MG63 (cell line): ENCODE results near the gene CHD1. TPM values are rescaled to one million over a fixed set of nuclear protein-coding genes. Genes with fewer than 3 reads are reported as not detected.
"Not testable (repeated sequence)": the region's sequence is repeated elsewhere in the genome, so short reads cannot be mapped to it uniquely, and the experiment has no call there.

Experiments used
- DNase-seq: peaks from one replicate; pipeline ENCODE4 v3.0.0-alpha.2; 2020
- H3K27me3 ChIP-seq: fragments of 250-450 bp; sonication (Bioruptor Pico); 2 replicates; pipeline ENCODE4 v1.5.1; 2020; ENCODE audit warnings: mild to moderate bottlenecking, moderate library complexity
- H3K36me3 ChIP-seq: fragments of 250-450 bp; sonication (Bioruptor Pico); 2 replicates; pipeline ENCODE4 v1.5.1; 2020; ENCODE audit warnings: mild to moderate bottlenecking, moderate library complexity
- H3K4me3 ChIP-seq: fragments of 250-450 bp; sonication (Bioruptor Pico); 2 replicates; pipeline ENCODE4 v1.5.1; 2020; ENCODE audit warnings: mild to moderate bottlenecking, moderate library complexity
- H3K9me3 ChIP-seq: fragments of 250-450 bp; sonication (Bioruptor Pico); 2 replicates; pipeline ENCODE4 v1.5.1; 2020; ENCODE audit warnings: mild to moderate bottlenecking, moderate library complexity
- total RNA-seq: library from RNA; depleted of rRNA; stranded (reverse); fragments of >200 nt; shearing (Covaris generic); gene quantifications from 2 replicates; pipeline ENCODE4 v1.2.3, GENCODE V29; 2014; ENCODE audit warnings: low replicate concordance; rRNA removed

The CHD1 gene
- 27.0 and 43.4 TPM in 2 replicates for total RNA-seq

DNA sequence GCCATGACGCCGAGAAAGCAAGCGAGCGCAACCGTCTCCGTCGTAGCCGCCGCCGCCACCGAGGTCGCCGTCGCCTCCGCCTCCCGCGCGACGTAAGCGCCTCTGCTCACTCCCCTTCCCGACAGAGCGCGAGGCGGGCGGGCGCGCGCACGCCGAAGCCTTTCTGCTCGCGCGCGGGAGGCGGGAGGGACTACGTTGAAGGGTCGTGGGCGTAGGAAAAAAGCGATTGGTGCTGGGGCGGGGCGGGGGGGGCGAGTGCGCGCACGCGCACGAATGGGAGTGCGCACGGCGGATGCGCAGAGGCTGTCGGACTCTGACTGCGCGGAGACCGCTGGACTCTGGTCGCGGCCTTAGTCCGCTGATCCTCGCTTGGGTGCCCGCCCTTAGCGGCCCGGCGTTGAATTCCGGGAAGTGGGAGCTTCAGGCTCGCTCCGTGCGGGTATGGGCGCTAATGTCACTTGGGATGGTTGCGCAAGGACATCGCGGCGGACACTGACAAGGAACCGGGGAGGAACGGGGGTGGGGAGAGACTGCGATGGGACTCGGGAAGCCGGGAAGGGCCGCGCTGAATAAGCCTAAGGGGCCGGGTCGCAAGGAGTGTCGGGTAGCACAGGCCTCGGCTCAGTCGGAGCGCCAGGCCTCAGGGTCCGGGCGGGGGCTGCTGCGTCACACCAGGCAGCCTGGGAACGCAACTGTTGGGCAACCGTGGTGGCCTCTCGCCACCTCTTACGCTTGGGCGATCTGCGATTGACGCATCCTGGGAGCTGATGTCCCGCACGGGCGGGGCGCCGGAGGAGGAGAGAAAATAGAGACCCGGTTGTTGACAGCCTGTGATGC is at the start of gene CHD1:
CHD1 (minus strand) TSS at position 135 of the 837 bp plus-strand sequence. CDS start 2,621 bp downstream, outside the sequence.
- Histone ChIP-seq H3K27me3 (no peaks in the 10 kb centered on the region), H3K4me3 (peak within 1 kb of the TSS; percentile 99), H3K36me3 (peaks cover 37% of the 10 kb centered on the region), H3K9me3 (no peaks in the 10 kb centered on the region)
- peak; percentile 99 for DNase-seq

DNA sequence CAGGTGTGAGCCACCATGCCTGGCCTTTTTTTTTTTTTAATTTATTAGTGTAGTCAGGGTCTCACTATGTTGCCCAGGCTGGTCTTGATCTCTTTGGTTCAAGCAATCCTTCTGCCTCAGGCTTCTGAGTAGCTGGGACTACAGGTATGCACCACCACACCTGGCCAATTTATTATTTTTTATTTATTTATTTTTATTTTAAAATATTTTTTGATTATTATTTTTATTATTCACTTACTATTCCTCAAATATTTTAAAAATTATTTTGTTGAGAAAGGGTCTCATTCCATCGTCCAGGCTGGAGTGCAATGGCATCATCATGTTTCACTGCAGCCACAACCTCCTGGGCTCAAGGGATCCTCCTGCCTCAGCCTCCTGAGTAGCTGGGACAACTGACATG is 49.7 kb upstream of the CHD1 start:
- H3K36me3 ChIP-seq, result no peaks in the 10 kb centered on the region
- H3K9me3 ChIP-seq, result no peaks in the 10 kb centered on the region
- no peak overlapping the region for H3K4me3 ChIP-seq
- H3K27me3 ChIP-seq, result no peaks in the 10 kb centered on the region
- no peak for DNase-seq

DNA sequence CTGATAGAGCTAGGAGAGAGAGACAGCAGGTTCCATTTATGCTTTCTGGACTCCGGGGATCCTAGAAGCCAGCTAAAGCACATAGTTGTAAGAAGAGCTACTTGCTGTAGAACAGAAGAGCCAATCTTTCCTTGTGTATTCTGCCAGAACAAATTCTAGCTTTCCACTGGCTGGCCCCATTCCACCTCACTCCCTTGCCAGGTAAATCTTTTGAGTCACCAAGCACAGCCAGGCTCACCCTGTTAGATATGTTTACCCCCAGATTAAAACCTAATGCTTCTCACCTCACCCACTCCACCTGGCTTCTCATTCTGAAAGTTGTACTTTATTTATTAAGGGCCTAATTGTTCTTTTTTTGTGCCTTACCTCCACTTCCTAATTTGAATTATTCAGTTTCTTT is 48.9 kb upstream of the CHD1 start:
- no peaks in the 10 kb centered on the region for H3K36me3 ChIP-seq
- H3K27me3 ChIP-seq, result no peaks in the 10 kb centered on the region
- no peak for DNase-seq
- H3K9me3 ChIP-seq, result no peaks in the 10 kb centered on the region
- no peak overlapping the region for H3K4me3 ChIP-seq

DNA sequence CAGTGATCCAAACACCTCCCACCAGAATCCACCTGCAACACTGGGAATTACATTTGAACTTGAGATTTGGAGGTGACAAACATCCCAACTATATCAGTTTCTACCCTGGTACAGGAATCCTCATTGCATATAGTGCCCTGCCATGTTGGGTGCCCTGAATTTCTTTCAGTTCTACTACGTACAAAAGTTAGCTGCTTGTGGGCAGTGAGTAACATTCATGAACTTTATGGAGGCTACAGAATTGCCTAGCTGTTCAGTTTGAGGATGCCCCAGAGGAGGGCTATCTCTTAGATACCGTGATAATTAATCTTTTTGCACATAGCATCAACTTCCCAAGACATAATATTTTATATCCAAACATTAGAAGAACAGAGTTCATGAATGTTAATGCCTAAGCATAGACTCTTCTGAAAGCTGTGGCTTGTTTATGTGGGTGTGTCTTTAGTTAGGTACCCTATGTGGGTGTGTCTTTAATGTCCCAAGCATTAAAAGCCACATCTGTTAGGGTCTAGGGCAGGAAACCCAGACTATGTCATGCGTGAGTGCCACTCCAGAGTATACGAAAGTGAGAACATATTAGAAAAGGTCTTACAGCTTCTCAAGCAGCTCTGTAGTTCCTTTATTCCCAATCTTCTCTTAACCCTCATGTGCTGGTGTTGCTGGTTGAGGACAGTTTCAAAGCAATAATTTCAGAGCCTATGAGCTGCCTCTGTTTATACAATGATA is 47.0 kb upstream of the CHD1 start:
- DNase-seq, result no peak
- H3K4me3 ChIP-seq, result no peak overlapping the region
- H3K36me3 ChIP-seq, result no peaks in the 10 kb centered on the region
- no peaks in the 10 kb centered on the region for H3K9me3 ChIP-seq
- no peaks in the 10 kb centered on the region for H3K27me3 ChIP-seq

DNA sequence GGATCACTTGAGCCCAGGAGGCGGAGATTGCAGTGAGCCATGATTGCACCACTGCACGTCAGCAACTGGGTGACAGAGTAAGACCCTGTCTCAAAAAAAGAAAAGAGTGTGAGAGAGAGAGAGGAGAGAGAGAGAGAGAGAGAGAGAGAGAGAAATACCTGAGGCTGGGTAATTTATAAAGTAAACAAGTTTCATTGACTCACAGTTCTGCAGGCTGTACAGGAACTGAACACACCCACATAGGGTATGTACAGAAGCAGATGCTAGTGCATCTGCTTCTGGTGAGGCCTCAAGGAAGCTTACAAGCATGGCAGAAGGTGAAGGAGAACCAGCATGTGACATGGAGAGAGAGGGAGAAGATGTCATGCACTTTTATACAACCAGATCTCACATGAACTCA is 46.4 kb upstream of the CHD1 start:
- no peak for DNase-seq
- no peak overlapping the region for H3K4me3 ChIP-seq
- no peaks in the 10 kb centered on the region for H3K27me3 ChIP-seq
- no peaks in the 10 kb centered on the region for H3K9me3 ChIP-seq
- H3K36me3 ChIP-seq, result no peaks in the 10 kb centered on the region

DNA sequence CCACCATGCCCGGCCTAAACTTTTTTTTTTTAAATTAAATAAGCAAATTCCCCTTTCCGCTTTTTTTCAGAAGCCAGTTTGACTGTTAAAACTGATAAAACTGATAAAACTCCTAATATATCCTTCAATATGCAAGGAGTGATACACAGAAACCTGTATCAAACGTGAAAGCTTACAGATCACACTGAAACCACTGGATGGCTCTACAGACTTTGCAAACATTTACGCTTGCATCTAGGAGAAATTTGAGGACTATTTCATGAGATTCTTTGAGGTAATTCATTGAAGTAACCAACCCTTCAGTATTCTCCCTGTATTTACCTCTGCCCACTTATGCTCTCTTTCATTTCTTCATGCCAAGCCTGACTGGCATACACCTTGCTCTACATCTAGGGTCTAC is 40.6 kb upstream of the CHD1 start:
- Histone ChIP-seq H3K36me3 (no peaks in the 10 kb centered on the region), H3K27me3 (no peaks in the 10 kb centered on the region), H3K9me3 (0 out of 2 replicates have a peak, but pooled peaks cover 5% of the 10 kb centered on the region), H3K4me3 (no peak overlapping the region)
- DNase-seq, result no peak

DNA sequence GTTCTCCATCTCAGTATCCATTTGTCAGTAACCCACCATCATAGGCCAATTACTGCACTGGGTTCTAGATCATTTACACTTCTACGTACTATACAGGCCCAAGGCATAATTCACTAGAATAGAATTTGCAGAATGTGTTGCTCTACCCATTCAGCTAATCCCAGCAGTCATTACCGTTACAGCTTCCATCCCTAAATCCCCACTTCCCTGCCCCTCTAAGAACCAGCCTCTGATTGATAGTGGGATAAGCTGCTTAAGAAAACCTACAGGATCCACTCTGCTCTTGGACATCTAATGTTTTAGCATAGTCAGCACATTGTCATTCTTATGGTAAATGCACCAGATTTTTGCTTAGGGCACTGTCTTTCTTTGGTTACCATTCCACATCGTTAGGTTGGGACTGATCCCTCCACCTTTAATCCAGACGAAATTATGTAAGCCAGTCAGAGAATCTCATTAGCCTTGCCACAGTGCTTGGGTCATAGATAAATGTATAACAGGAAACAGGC is 39.3 kb upstream of the CHD1 start:
- Histone ChIP-seq H3K4me3 (no peak overlapping the region), H3K9me3 (0 out of 2 replicates have a peak, but pooled peaks cover 5% of the 10 kb centered on the region), H3K27me3 (no peaks in the 10 kb centered on the region), H3K36me3 (no peaks in the 10 kb centered on the region)
- DNase-seq, result no peak

DNA sequence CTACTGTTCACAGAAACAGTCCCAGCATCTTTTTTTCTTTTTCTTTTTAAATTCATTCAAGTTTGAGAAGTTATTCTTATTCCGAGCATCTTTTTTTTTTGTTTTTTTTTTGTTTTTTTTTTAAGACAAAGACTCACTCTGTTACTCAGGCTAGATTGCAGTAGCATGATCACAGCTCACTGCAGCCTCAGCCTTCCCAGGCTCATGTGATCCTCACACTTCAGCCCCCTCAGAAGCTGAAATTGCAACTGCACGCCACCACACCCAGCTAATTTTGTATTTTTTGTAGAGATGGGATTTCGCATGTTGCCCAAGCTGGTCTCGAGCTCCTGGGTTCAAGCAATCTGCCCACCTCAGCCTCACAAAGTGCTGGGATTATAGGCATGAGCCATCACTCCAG is 36.4 kb upstream of the CHD1 start:
- 0 out of 2 replicates have a peak, but pooled peaks cover 5% of the 10 kb centered on the region for H3K9me3 ChIP-seq
- no peak for DNase-seq
- H3K36me3 ChIP-seq, result no peaks in the 10 kb centered on the region

DNA sequence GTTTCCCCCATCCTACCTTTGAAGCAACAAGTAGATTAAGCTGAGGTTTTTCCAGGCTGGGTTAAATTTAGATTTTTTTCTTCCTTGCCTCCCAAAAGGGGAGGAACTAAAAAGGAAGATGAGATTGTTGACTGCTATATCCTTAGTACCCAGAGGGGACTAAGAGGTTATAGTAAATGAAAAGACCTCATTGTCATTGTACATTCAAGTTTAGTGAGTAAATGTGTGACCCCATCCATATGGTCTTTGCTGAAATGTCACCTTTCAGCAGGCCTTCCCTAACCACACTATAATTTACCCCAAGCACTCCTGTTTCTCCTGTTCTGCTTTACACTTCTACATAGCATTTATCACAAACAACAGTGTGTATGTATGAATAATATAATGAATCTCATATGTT is 35.8 kb upstream of the CHD1 start:
- H3K9me3 ChIP-seq, result 0 out of 2 replicates have a peak, but pooled peaks cover 5% of the 10 kb centered on the region
- no peak overlapping the region for H3K4me3 ChIP-seq
- no peaks in the 10 kb centered on the region for H3K36me3 ChIP-seq
- DNase-seq, result no peak
- no peaks in the 10 kb centered on the region for H3K27me3 ChIP-seq

More for the DNA sequence above, 36.4 kb upstream of the CHD1 start:
- H3K27me3 ChIP-seq, result no peaks in the 10 kb centered on the region
- H3K4me3 ChIP-seq, result no peak overlapping the region

DNA sequence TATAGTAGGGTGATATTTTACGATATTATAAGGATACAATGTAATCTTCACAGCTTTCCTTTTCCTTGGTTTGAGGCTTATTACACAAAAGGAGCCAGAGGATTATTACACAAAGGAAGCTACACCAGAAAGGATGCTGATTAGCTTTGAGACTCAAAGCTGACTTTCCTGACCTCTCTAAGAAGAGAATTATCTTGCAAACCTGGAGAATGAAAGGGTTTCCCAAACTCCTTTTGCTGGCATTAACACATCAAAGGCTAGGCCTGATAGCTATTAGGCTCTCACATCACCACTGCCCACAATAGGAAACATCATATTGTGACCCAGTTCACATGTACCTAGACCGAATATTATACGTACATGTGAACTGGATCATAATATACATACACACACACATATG is 34.2 kb upstream of the CHD1 start:
- Histone ChIP-seq H3K9me3 (0 out of 2 replicates have a peak, but pooled peaks cover 5% of the 10 kb centered on the region), H3K36me3 (no peaks in the 10 kb centered on the region), H3K4me3 (no peak overlapping the region), H3K27me3 (no peaks in the 10 kb centered on the region)
- no peak for DNase-seq

DNA sequence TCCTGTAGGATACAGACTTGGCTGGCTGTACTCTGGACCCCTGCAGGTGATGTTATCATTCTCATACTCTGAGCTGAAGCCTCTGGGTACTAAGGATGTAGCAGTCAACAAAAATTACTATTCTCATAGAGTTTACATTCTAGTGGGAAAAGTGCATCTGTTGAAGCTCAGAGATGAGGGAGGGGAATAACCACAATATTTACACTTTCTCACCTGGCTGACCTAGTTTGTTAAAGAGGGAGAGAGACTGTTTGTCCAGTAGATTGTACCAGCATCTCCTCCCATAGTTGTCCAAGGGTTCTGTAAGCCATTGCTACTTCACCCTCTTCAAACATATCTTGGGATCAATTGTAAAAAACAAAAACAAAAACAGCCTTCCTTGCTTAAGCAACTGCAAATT is 33.8 kb upstream of the CHD1 start:
- Histone ChIP-seq H3K27me3 (no peaks in the 10 kb centered on the region), H3K36me3 (no peaks in the 10 kb centered on the region), H3K4me3 (no peak overlapping the region), H3K9me3 (0 out of 2 replicates have a peak, but pooled peaks cover 5% of the 10 kb centered on the region)
- DNase-seq, result no peak

DNA sequence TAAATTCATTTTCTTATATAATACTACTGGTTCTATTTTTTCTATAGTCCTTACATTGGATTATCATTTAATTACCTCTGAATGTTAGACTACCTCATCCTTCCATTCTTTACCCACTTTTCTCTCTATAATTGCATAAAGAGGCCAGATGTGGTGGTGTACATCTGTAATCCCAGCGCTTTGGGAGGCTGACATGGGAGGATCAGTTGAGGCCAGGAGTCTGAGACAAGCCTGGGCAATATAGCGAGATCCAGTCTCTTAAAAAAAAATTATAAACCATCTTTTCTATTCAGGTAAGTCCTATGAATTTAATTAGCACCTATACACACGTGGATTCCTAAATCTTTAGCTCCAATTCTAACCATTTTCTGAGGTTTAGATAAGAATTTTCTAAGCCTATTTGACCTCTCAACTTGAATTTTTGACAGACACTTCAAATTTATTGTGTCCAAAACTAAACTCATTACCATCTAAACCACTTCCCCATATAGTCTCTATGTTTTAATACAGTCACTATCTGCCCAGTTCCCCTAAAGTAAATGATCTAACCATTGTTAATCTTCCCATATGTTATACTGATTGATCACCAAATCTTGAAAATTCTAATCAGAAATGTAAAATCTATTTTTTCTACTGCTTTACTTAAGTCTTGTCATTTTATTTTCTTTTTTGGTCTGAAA is 33.0 kb upstream of the CHD1 start:
- DNase-seq, result no peak
- H3K9me3 ChIP-seq, result 0 out of 2 replicates have a peak, but pooled peaks cover 5% of the 10 kb centered on the region
- H3K4me3 ChIP-seq, result no peak overlapping the region
- no peaks in the 10 kb centered on the region for H3K27me3 ChIP-seq
- H3K36me3 ChIP-seq, result no peaks in the 10 kb centered on the region

DNA sequence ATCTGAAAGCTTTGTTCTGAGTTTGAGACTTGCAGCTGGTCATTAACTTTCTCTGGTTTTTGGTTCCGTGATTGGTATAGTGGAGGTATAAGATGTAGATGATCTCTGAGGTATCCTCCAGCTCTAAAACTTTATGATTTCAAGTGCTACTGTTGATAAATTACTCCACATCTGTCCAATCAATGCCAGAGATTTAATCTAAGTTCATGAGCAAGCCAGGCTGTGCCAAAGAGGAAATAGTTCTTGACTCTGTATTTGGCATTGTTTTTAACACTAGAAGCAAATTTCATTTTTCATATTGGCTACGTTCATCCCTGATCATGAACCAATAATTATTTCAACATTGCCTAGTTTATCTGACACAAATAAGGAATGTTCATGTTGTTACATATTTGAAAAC is 28.5 kb upstream of the CHD1 start:
- DNase-seq, result no peak

DNA sequence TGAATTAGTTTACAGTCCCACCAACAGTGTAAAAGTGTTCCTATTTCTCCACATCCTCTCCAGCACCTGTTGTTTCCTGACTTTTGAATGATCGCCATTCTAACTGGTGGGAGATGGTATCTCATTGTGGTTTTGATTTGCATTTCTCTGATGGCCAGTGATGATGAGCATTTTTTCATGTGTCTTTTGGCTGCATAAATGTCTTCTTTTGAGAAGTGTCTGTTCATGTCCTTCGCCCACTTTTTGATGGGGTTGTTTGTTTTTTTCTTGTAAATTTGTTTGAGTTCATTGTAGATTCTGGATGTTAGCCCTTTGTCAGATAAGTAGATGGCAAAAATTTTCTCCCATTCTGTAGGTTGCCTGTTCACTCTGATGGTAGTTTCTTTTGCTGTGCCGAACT is 27.1 kb upstream of the CHD1 start:
- not testable (repeated sequence) for H3K9me3 ChIP-seq, DNase-seq, H3K4me3 ChIP-seq, H3K36me3 ChIP-seq, H3K27me3 ChIP-seq

More for the DNA sequence above, 28.5 kb upstream of the CHD1 start:
- Histone ChIP-seq H3K9me3 (no peaks in the 10 kb centered on the region), H3K4me3 (no peak overlapping the region), H3K27me3 (no peaks in the 10 kb centered on the region), H3K36me3 (no peaks in the 10 kb centered on the region)

DNA sequence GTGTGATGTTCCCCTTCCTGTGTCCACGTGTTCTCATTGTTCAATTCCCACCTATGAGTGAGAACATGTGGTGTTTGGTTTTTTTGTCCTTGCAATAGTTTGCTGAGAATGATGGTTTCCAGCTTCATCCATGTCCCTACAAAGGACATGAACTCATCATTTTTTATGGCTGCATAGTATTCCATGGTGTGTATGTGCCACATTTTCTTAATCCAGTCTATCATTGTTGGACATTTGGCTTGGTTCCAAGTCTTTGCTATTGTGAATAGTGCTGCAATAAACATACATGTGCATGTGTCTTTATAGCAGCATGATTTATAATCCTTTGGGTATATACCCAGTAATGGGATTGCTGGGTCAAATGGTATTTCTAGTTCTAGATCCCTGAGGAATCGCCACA is 26.7 kb upstream of the CHD1 start:
- H3K9me3 ChIP-seq, H3K27me3 ChIP-seq, H3K36me3 ChIP-seq, H3K4me3 ChIP-seq, DNase-seq: not testable (repeated sequence)

DNA sequence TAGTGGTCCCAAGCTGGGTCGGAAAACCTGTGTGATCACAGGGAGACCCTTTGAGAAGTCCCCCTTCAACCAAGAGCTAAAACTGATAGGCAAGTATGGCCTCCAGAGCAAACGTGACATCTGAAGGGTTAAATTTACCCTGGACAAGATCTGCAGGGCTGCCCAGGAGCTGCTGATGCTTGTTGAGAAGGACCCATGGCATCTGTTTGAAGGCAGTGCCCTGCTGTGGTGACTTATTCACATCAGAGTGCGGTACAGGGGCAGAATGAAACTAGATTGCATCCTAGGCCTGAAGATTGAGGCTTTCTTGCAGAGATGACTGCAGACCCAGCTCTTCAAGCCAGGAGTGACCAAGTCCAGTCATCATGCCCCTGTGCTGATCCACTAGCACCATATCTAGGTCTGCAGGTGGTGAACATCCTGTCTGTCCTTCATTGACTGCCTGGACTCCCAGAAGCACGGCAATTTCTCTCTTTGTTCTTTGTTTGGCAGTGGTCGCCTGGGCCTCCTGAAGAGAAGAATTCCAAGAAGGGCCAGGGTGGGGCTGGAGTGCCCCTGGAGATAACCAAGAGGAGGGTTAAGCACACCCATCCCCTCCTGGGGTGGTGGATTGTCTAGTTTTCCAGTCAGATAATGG is 25.7 kb upstream of the CHD1 start:
- Histone ChIP-seq H3K4me3 (no peak overlapping the region), H3K27me3 (no peaks in the 10 kb centered on the region), H3K36me3 (no peaks in the 10 kb centered on the region)

More for the DNA sequence above, 25.7 kb upstream of the CHD1 start:
- no peaks in the 10 kb centered on the region for H3K9me3 ChIP-seq
- no peak for DNase-seq
